GM19099 (cell line): ENCODE measurements around the gene MRPL32.

Source experiments
- POLR2A ChIP-seq: IDR thresholded peaks from 3 replicates; pipeline ENCODE4 v1.6.1; 2011; ENCODE audit warnings: low read depth; ENCODE audit not compliant: insufficient read length; ENCODE audit errors: extremely low read depth

The MRPL32 gene

GRCh38 chr7:42914421-42915045 is 17.6 kb upstream of the MRPL32 start:
- TF ChIP-seq POLR2A = no peak

- TF ChIP-seq POLR2A = no peak
These were observed 16.8 kb upstream of the MRPL32 start for GRCh38 chr7:42915356-42915755.

DNA sequence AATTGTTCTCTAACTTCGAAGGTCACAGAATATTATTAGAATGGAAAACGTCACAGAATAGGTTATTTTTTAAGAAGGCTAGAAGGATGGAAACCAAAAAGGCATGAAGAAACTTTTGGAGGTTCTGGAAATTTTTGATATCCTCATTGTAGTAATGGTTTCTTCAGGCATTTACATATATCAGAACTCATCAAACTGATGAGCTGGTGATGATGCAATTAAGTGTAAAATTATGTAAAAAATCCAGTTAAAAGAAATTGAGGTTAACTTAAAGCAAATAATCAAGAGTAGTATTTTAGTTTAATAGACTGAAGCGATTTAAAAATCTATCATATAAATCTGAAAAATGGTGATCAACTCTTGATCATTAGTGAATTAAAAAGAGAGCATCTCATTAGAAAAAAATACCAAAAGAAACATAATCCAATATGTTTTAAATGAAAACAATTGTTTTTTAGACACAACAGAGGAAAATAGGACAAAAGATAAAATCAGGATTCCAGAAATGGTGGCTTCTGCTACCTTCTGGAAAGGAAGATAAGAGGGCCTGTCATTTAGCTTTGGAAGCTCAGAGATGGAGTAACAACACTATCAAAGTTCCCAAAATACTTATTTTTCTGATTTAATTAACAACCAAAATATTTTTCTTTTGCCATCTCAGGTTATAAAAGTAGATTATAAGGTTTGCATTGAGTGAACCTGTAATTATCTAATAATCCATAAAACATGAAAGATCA is 10.0 kb upstream of the MRPL32 start:
- TF ChIP-seq POLR2A = no peak

DNA sequence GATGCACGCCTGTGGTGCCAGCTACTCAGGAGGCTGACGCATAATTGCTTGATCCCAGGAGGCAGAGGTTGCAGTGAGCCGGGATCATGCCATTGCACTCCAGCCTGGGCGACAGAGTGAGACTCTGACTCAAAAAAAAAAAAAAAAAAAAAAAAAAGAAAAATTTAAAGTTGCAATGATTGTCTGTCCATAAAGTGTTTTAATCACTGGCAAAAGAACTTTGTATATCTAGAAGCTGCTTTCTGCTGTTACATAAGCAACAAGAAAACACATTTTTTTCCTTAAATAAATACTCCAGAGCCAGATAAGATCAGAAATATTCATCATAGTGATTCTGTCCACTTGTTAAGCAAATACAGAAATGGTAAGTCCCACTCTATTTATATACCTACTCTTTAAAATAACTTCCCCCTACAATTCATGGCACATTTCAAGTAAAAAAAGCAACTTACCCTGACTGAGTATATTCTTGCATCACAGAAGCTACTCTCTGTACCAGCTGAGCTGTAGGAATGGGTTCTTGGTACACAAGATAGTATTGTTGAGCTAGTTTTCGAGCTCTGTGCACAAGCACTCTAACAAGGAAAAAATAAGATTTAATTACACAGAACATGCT is 7.8 kb upstream of the MRPL32 start:
- no peak for TF ChIP-seq POLR2A

DNA sequence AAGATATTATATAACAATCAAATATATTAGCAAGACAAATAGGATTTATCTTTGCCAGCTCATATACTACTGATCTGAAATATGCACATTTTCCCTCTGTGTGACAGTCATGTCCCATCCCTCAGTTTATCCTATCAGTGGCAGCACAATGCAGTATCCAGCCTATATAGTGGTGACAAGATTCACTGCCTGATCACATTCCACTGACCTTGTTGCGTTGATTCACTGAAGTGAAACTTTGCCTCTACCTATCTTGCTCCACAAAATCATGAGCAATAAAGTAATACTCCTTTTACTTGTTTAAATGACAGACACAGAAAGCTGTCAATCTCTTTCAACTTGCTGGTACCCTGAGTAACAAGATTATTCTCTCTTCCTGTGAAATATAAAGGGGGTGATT is 6.5 kb upstream of the MRPL32 start:
- no peak for TF ChIP-seq POLR2A

- TF ChIP-seq POLR2A = no peak
These were observed 6.0 kb upstream of the MRPL32 start for GRCh38 chr7:42926204-42926603.

- no peak for TF ChIP-seq POLR2A
These were observed 3.4 kb upstream of the MRPL32 start for GRCh38 chr7:42928754-42929153.

DNA sequence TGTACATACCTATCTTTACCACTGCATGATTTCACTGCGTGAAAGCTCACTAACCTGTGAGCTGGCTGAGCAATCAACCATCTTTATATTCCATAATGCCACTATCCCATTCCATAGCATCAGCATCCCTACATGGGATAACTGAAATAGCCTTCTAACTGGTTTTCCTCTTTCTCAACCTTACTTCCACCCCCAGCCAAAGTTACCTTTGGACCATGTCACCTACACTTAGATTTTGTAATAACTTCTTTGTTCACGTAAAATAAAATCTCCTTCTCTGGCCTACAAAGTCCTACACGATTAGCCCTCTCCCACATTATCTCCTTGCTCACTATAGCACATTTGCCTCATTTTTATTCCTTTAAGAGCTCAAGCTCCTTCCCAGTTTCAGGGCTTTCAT is 2.7 kb upstream of the MRPL32 start:
- TF ChIP-seq POLR2A = no peak

DNA sequence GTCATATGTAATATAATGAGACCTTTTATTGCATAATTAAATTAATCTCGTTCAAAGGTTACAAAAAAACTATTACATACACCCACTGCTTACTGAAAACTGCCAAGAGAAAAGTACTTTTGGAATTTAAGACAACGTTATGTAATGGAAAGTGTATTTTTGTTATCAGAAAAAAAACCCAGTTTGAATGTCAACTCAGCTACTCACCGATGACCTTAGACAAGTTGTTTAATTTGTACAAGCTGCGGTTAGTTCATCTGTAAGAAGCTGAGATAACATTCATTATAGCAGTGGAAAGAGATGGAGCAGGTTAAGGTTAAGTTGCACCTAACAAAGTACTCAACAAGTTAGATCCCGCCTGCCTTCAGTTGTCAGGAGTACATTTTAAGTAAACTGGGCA is 1.3 kb upstream of the MRPL32 start:
- no peak for TF ChIP-seq POLR2A

- TF ChIP-seq POLR2A = no peak
These were observed 736 bp upstream of the MRPL32 start for GRCh38 chr7:42931447-42931833.

DNA sequence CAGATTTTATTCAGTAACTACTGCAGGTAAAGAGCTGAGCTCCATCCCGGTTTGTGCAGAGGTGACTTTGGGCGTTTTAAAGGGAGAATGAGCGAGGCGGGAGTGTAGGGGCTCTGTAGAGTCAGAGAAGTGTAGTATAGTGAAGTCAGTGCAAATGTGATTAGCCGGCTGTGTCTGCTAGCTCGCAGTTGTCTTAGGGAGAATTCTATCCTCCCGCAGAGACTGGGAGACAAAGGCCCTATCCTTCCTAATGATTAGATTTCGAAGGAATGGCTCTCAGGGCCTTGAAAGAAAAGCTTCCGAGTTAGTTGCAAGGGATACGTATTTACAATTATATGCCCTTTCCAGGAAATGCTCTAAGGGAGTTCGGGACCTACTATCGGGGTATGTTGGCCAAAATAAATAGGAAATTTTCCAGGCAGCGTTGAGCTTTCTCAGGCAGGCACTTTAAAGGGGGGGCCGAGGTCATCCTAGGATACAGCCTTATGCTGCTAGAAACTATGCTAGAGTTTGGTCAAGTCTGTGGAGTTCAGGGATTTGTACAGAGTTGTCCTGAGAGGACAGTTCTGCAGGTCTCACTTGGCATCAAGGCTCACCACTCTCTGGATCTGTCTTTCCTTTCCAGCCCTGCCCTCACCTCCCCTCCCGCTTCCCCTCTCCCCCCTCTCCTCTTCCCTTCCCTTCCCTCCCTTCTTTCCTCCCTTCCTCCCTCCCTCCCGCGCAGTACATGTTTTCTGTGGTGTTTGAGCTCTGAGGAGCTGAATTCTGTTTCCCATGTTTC is 825 bp downstream of the MRPL32 start:
- no peak for TF ChIP-seq POLR2A

GRCh38 chr7:42934291-42934690 is 2.1 kb downstream of the MRPL32 start:
- no peak for TF ChIP-seq POLR2A

- no peak for TF ChIP-seq POLR2A
These were observed 3.7 kb downstream of the MRPL32 start for GRCh38 chr7:42935861-42936260.

DNA sequence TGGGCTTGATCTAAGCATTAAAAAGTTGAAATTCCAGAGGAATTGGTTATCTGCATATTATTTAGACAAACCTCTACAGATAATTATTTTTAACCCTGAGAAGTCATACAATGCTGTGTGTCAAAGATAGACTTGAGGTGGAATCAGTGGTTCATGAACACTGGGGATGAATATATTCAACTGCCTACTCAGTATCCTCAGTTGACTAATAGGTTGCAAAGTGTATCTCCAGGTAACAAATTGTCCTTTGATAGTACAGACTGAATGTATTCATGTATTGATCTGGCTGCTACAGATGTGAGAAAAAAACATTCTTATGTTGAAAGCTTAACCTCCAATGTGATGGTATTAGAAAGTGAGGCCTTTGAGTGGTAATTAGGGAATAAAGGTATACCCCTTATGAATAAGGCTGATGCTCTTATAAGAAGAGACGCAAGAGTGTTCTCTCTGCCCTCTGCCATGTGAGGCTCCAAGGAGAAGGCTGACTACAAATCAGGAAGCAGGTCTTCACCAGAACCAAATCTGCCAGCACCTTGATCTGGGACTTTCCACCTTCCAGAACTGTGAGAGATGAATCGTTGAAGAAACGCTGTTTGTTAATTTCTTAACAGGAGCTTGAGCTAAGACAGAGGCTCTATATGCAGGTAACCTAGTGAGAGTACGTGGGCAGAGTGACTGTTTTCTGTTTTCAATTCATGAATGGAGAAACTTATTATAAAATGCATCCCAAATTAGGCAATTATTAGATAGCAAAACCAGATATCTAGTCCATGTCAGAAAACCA is 7.5 kb downstream of the MRPL32 start:
- no peak for TF ChIP-seq POLR2A
